NCI-H2196 treated with DMSO at 0.1 percent for 48 hours (cell line): ENCODE measurements around the gene TNFSF8.
A peak's percentile ranks its signal among the peaks of the same experiment; 100 is the strongest.

Source experiments
- DNase-seq: peaks from one replicate; lab custom pipeline; 2025; ENCODE audit not compliant: unreplicated experiment; lab: John Stamatoyannopoulos, UW

TNFSF8 gene

GRCh38 chr9:114936581-114936980 lies 6.2 kb upstream of the TNFSF8 start:
- no peak for DNase-seq

DNA sequence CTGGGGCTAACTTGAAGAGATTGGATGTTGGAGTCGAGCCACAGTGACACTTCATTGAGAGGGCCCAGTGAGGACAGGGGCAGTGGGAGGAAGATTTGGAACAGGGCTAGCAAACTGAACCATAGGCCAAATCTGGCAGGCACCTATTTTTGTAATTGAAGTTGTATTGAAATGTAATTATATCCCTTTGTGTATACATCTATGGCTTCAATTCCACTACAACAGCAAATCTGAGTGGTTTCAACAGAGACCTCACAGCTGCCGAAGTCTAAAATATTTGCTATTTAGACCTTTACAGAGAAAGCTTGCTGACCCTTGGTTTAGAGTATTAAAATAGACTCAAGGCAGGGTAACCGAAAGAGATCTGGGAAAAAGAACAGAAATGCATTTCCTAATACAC lies 4.7 kb upstream of the TNFSF8 start:
- no peak for DNase-seq

GRCh38 chr9:114932502-114932901 lies 2.1 kb upstream of the TNFSF8 start:
- DNase-seq, result no peak

DNA sequence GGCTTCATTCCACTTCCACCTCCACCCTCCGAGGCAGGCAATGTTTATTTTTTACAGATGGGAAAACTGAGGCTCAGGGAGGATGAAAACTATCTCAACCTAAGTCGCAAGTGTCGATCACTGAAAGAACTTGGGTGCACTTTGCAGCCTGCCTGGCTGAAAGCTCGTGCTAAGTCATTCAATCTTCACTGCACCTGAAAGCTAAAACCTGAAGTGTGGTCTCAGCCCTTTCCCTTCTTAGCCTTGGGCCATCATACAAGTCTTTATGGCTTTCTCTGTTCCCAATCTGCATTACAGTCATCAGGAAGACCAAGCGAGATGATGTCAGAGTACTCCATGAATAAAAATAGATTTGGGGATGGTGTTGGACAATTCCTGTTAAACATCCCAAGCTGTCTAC lies 1.0 kb upstream of the TNFSF8 start:
- DNase-seq, result no peak

DNA sequence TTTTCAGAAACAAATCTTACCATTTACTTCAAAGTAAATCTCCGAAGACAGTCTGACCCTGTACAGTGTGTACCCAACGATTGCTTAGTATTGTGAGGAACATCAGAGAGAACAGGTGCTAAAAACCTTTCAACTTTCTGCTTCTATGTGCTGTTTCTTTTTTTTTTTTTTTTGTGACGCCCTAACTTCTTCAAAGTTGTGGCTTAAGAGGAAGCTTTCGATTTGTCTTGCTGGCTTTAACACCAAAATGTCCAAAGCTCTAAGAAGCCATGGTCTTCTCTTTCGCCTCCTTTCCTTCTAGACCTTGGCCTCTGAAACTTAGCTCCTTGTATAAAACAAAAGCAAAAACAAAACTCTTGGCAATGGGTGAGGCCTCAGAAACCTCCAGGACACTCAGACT lies 1.2 kb downstream of the TNFSF8 start:
- DNase-seq, result no peak

- DNase-seq, result no peak
Observed at GRCh38 chr9:114928671-114929070, 1.7 kb downstream of the TNFSF8 start.

DNA sequence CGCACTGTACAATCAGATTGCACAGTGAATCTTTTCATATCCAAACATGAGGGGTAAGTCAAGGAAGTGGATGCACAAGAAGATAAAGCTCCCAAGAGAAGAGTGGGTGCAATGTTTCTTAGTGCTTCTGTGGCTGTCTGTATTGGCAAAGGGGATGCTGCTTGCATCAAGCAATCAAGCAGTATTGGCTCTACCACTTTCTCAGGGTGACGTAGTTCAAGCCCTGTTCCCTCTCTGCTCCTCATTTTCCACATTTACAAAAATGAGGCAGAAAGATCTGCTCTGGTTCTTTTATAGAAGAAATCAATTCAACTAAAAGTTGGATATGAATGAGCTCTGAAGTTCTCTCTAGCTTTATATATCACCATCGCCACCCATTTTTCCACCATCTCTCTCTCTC lies 2.3 kb downstream of the TNFSF8 start:
- DNase-seq, result no peak

GRCh38 chr9:114925672-114926071 lies 4.7 kb downstream of the TNFSF8 start:
- DNase-seq, result no peak

DNA sequence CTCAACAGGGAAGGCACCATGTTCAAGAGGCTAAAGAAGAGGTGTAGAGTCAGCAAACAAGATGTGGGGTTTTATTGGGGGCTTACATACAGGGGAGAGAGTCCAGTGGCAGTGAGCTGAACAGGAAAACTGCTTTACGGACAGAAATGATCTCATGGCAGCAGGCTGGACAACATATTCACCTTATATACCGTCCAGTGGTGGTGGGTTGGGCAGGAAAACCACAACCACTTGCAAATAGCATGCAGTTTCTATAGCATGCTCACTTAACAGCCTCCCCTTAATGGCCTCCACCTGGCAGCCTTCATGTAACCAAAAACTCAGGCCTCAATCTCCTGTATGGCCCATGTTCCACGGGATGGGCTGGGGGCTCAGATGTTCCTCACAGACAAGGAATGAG lies 5.4 kb downstream of the TNFSF8 start:
- no peak for DNase-seq

DNA sequence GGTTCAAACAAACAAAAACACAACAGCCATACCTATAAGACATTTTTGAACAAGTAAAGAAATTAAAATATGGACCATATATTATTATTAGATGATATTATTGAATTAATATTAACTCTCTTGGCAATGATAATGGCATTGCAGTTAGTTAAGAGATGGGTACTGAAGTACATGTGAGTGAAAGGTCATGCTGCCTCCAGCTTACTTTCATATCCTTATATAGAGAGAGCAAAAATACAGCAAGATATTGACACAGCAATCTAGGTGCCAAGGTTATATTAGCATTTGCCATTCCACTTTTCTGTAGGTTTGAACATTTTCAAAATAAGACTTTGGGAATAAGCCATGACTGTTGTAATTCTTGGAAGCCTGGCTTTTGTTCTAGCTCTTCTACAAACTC lies 6.1 kb downstream of the TNFSF8 start:
- DNase-seq, result no peak

- no peak for DNase-seq
Observed at GRCh38 chr9:114923918-114924317, 6.5 kb downstream of the TNFSF8 start.

- DNase-seq, result no peak
Observed at GRCh38 chr9:114921171-114921570, 9.2 kb downstream of the TNFSF8 start.

- no peak for DNase-seq
Observed at GRCh38 chr9:114919611-114920010, 10.8 kb downstream of the TNFSF8 start.

GRCh38 chr9:114916481-114916880 lies 13.9 kb downstream of the TNFSF8 start:
- no peak for DNase-seq

DNA sequence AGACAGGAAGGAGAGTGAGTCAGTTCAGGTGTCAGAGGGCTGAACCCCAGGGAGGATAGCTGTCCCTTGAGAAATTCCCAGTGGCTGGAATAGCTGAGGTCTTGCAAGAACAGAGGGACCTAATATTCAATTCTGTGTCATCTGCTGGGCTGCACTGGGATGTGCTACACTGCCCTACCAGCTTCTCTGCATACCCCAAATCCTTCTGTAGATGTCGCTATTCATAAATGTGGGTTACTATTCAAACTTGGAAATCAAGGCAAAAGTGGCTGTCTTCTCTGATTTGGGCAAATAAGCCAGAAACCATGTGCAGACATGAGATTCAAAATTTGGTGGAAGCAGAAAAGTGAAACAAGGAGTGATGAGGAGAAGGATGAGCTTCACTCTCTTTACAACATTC lies 16.3 kb downstream of the TNFSF8 start:
- DNase-seq, result no peak

DNA sequence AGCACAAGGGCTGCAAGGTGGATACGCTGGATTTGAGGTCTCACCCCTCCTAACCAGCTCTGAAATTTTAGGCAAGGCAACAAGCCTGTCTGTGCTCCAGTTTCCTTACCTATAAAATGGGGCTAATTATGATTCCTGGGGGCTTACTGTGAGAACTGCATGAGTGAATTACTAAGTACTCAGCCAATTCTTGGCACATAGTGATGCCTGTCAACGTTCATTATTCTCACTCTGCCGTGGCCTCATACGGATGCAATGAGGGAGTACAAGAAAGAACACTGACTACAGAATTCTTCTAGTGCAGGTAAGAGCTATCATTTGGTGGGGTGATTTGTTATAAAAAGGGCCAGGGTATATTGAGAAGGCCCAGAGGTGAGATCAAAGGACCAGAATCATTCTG lies 16.7 kb downstream of the TNFSF8 start:
- no peak for DNase-seq

DNA sequence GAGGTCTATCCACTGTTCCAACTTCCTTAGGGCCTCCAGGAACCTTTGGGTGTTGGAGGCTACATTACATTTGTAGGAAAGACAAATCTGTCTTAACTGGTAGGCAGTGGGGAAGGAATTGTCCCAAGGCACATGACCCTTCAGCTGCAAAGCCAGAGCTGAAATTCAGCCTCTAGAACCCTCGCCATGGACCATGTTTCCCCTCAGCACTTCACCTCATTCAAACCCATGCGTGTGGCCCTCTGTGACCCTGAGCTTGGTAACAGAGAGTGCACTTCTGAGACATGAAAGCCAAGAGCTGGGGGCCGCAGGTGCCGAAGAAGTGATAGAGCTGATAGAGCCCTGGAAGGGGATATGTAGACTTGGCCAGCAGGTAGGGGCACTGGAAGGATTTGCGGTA lies 17.2 kb downstream of the TNFSF8 start:
- DNase-seq, result no peak

DNA sequence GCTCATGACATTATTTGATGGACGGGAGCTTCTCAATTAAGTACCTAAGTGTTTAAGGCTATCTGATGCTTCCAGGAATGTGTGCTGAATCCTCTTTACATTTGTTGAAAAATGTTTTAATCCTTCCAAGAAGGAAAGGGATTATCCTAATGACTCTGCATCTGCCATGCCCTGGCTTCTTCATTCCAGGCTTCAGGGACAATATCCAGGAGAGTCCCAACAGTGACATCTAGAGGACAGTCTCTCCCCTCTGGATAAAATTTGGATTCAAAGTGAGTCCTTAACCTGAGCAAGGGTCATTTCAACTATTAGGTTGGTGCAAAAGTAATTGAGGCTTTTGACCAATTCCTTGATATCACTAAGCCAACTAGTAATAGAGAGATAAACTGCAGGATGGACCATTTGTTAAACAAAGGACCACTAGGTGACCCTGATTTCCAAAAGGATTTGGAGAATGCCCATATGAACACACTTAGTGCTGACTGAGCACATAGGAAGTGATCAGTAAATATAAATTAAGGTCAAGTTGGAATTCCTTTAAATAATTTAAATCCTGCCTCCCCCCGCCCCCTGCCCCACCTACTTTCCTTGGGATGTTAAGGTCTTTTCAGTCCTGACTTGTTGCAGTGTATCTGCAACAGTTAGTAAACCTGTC lies 19.1 kb downstream of the TNFSF8 start:
- peak; percentile 49 for DNase-seq

DNA sequence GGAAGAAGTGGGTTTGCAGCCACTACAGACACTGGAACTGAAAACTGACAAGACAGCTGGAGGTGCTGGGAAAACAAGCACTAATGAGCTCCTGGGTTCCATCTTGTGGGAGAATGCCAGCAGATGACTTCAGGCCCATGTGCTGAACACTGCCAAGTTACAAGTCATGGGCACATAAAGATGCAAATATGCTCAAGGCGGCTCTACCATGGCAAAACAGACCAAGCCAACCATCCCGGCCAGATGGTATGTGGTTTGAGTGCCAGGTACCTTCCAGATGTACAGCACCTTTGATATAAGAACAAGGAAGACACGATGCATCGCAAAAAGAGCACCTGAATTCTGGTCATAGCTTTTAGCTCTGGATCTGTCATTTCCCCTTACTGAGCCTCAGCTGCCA lies 19.9 kb downstream of the TNFSF8 start:
- DNase-seq, result peak; percentile 38

- no peak for DNase-seq
Observed at GRCh38 chr9:114909661-114910060, 20.7 kb downstream of the TNFSF8 start.

DNA sequence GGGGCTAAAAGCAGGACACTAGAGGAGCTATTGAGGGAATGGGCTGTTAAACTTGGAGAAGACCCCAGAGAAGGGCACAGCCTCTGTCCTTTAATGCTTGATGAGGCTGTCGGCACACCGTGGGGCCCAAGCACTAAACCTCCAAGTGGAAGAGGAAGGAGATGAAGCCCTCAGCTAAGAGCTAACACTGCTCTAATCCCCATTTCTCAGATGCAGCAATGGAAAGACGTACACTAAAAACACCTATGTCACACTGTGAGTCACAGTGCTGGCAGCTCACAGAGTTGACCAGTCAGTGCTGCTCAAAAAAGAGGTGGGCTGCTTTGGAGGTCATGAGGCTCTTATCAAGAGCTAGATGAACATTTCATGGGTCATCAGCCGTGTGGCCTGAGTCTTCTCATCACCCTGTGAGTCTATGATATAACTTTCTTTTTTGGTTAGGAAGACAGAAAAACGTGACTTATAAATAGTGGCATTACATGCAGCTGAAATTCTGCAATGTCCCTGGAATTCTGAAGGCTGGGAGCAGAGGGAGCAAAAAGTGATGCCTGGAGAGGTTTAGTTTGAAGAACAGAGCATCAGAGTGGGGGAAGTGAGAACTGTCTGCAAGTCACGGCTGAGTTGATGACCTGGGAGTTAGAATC lies 21.5 kb downstream of the TNFSF8 start:
- peak; percentile 43 for DNase-seq

DNA sequence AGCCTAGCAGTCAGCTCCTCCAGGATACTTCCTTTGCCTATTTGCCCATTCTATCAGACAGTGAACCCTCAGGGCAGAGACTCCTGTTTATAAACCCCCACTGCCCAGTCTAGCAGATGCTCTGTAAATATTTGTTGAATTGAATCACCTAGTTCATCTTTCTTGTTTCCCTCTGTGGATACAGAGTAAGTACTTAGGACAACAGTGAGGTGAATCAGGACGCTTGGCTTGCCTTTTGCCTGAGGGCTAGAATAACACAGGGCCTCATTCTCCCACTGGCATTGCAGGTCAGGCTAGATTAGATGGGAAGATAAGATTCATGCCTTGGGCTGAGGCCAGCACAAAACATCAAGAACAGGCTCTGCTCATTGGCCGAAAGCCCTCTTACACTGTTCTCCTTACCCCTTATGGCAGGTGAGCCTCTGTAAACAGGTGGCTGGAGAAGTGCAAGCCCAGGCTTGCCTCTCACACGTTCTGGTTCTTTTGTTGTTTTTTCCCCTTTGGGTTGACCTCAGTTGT lies 22.2 kb downstream of the TNFSF8 start:
- peak; percentile 99 for DNase-seq
